Activated naive CD8-positive, alpha-beta T cell treated with anti-CD3 and anti-CD28 coated beads, Interleukin-2, amount 10 ng/mL, durations not matched to agents 7 days and 5 days (primary cell): ENCODE data around the gene GNPDA1. TPM values are rescaled to one million over a fixed set of nuclear protein-coding genes. Genes with fewer than 3 reads are reported as not detected.
"Not testable (repeated sequence)": the region's sequence is repeated elsewhere in the genome, so short reads cannot be mapped to it uniquely, and the experiment has no call there.

Experiments used
- ATAC-seq: fragments of 150-1000 bp; cut with Tn5 transposase; one replicate; pipeline ENCODE4 v1.10.0; 2021; ENCODE audit warnings: low read depth, moderate library complexity
- POLR2A ChIA-PET: fragments of 350-600 bp; sonication (Branson Sonifier 250); formaldehyde crosslinking; loops from one replicate; lab custom pipeline; 2021; ENCODE audit warnings: antibody characterized with exemption; lab: Charles Lee
- DNase-seq: peaks from one replicate; pipeline ENCODE4 v3.0.0; 2021
- H3K27ac Mint-ChIP-seq: one replicate; pipeline ENCODE4 v1.8.0; 2022; ENCODE audit warnings: mild to moderate bottlenecking, mixed read lengths
- H3K27me3 Mint-ChIP-seq: one replicate; pipeline ENCODE4 v1.8.0; 2022; ENCODE audit warnings: mild to moderate bottlenecking, moderate library complexity, mixed read lengths
- H3K36me3 Mint-ChIP-seq: one replicate; pipeline ENCODE4 v1.8.0; 2021; ENCODE audit warnings: mild to moderate bottlenecking, mixed read lengths
- H3K4me1 Mint-ChIP-seq: one replicate; pipeline ENCODE4 v1.8.0; 2021; ENCODE audit warnings: mixed read lengths
- H3K4me3 Mint-ChIP-seq: one replicate; pipeline ENCODE4 v1.8.0; 2022; ENCODE audit warnings: mild to moderate bottlenecking, moderate library complexity, mixed read lengths
- H3K9me3 Mint-ChIP-seq: one replicate; pipeline ENCODE4 v1.8.0; 2021; ENCODE audit warnings: mixed read lengths
- total RNA-seq, 2 experiments: library from RNA; stranded (reverse); gene quantifications; one replicate each; pipeline ENCODE4 v1.2.3, GENCODE V29; 2021

GNPDA1 gene
- total RNA-seq, 2 experiments from 2014 or later = 38.2 to 40.5 TPM

GRCh38 chr5:142036918-142037317, 24.1 kb upstream of the GNPDA1 start:
- Mint-ChIP-seq H3K36me3 (peaks cover 5% of the 10 kb centered on the region), H3K4me1 (peaks cover 18% of the 10 kb centered on the region), H3K4me3 (no peak overlapping the region), H3K27me3 (no peaks in the 10 kb centered on the region), H3K27ac (no peak overlapping the region), H3K9me3 (no peaks in the 10 kb centered on the region)
- no peak for ATAC-seq
- POLR2A ChIA-PET = no interaction called here
- no peak for DNase-seq

- ATAC-seq (peak; percentile 54), DNase-seq (no peak)
- peak overlapping the region; percentile 50 for H3K27ac Mint-ChIP-seq
- H3K4me3 Mint-ChIP-seq = peak overlapping the region; percentile 0
- no peaks in the 10 kb centered on the region for H3K9me3 Mint-ChIP-seq
- H3K27me3 Mint-ChIP-seq = no peaks in the 10 kb centered on the region
- POLR2A ChIA-PET = interaction anchor here (0.8 to 1.4 kb wide), 2 partner anchors 10 to 19 kb away, joined by 5 to 6 read pairs; no protein-coding TSS in a partner anchor
- H3K36me3 Mint-ChIP-seq = peaks cover 5% of the 10 kb centered on the region
- peaks cover 18% of the 10 kb centered on the region for H3K4me1 Mint-ChIP-seq
Observed at GRCh38 chr5:142034994-142035393, 22.2 kb upstream of the GNPDA1 start.

GRCh38 chr5:142033632-142034567, 21.1 kb upstream of the GNPDA1 start:
- Mint-ChIP-seq H3K4me1 (peaks cover 18% of the 10 kb centered on the region), H3K27ac (peak overlapping the region; percentile 72), H3K4me3 (peak overlapping the region; percentile 66)
- H3K36me3 Mint-ChIP-seq, DNase-seq, H3K9me3 Mint-ChIP-seq, H3K27me3 Mint-ChIP-seq, ATAC-seq: not testable (repeated sequence)
- POLR2A ChIA-PET = interaction anchor here (0.8 to 1.6 kb wide), 4 partner anchors 9 to 18 kb away, joined by 3 to 6 read pairs (median 4); no protein-coding TSS in a partner anchor

GRCh38 chr5:142032747-142033631, 20.2 kb upstream of the GNPDA1 start:
- Mint-ChIP-seq H3K27me3 (no peaks in the 10 kb centered on the region), H3K27ac (no peak overlapping the region), H3K9me3 (no peaks in the 10 kb centered on the region), H3K36me3 (peaks cover 5% of the 10 kb centered on the region), H3K4me3 (peak overlapping the region; percentile 66), H3K4me1 (peaks cover 18% of the 10 kb centered on the region)
- POLR2A ChIA-PET = interaction anchor here (0.8 to 1.6 kb wide), 2 partner anchors 8 to 15 kb away, joined by 3 to 4 read pairs; no protein-coding TSS in a partner anchor
- no peak for DNase-seq
- ATAC-seq = no peak

- POLR2A ChIA-PET = no interaction called here
- DNase-seq (no peak), ATAC-seq (no peak)
- peaks cover 18% of the 10 kb centered on the region for H3K4me1 Mint-ChIP-seq
- H3K36me3 Mint-ChIP-seq = peaks cover 5% of the 10 kb centered on the region
- no peak overlapping the region for H3K4me3 Mint-ChIP-seq
- H3K27ac Mint-ChIP-seq = no peak overlapping the region
- no peaks in the 10 kb centered on the region for H3K27me3 Mint-ChIP-seq
- no peaks in the 10 kb centered on the region for H3K9me3 Mint-ChIP-seq
Observed at GRCh38 chr5:142032150-142032549, 19.3 kb upstream of the GNPDA1 start.

GRCh38 chr5:142025637-142026036, 12.8 kb upstream of the GNPDA1 start:
- no peak for ATAC-seq
- peak overlapping the region; percentile 95 for H3K27ac Mint-ChIP-seq
- POLR2A ChIA-PET = interaction anchor here (1.2 to 1.9 kb wide), 6 partner anchors 9 to 85 kb away, joined by 4 to 13 read pairs (median 7); no protein-coding TSS in a partner anchor
- no peak for DNase-seq
- H3K9me3 Mint-ChIP-seq = no peaks in the 10 kb centered on the region
- H3K36me3 Mint-ChIP-seq = no peaks in the 10 kb centered on the region
- peak overlapping the region; percentile 92 for H3K4me3 Mint-ChIP-seq
- H3K27me3 Mint-ChIP-seq = no peaks in the 10 kb centered on the region
- peaks cover 14% of the 10 kb centered on the region for H3K4me1 Mint-ChIP-seq

- ATAC-seq (peak; percentile 100), DNase-seq (peak; percentile 86)
- POLR2A ChIA-PET = interaction anchor here (0.6 to 1.9 kb wide), 10 partner anchors 9 to 91 kb away, joined by 3 to 13 read pairs (median 6); no protein-coding TSS in a partner anchor
- peak overlapping the region; percentile 95 for H3K27ac Mint-ChIP-seq
- H3K27me3 Mint-ChIP-seq = no peaks in the 10 kb centered on the region
- peaks cover 5% of the 10 kb centered on the region for H3K9me3 Mint-ChIP-seq
- H3K36me3 Mint-ChIP-seq = peaks cover 6% of the 10 kb centered on the region
- H3K4me3 Mint-ChIP-seq = peak overlapping the region; percentile 92
- H3K4me1 Mint-ChIP-seq = peaks cover 14% of the 10 kb centered on the region
Observed at GRCh38 chr5:142024771-142025304, 12.0 kb upstream of the GNPDA1 start.

- POLR2A ChIA-PET = interaction anchor here (1.4 to 1.9 kb wide), 3 partner anchors 72 to 86 kb away, joined by 7 to 13 read pairs (median 8); no protein-coding TSS in a partner anchor
- no peak overlapping the region for H3K27ac Mint-ChIP-seq
Observed at GRCh38 chr5:142023836-142024235, 11.0 kb upstream of the GNPDA1 start.

GRCh38 chr5:142020122-142020659, 7.4 kb upstream of the GNPDA1 start:
- Mint-ChIP-seq H3K4me1 (peaks cover 43% of the 10 kb centered on the region), H3K27ac (no peak overlapping the region), H3K9me3 (peaks cover 5% of the 10 kb centered on the region), H3K27me3 (no peaks in the 10 kb centered on the region), H3K36me3 (peaks cover 6% of the 10 kb centered on the region), H3K4me3 (no peak overlapping the region)
- no peak for DNase-seq
- ATAC-seq = no peak
- POLR2A ChIA-PET = interaction anchor here (1.1 kb wide), 1 partner anchor 13 kb away, joined by 3 read pairs; no protein-coding TSS in a partner anchor

More at GRCh38 chr5:142023836-142024235, 11.0 kb upstream of the GNPDA1 start:
- no peaks in the 10 kb centered on the region for H3K27me3 Mint-ChIP-seq
- no peak overlapping the region for H3K4me3 Mint-ChIP-seq
- H3K36me3 Mint-ChIP-seq = peaks cover 6% of the 10 kb centered on the region
- DNase-seq (no peak), ATAC-seq (no peak)
- peaks cover 17% of the 10 kb centered on the region for H3K4me1 Mint-ChIP-seq
- H3K9me3 Mint-ChIP-seq = peaks cover 5% of the 10 kb centered on the region

- POLR2A ChIA-PET = interaction anchor here (1.0 to 2.4 kb wide), 5 partner anchors 11 to 125 kb away, joined by 3 to 13 read pairs (median 4); partner anchors contain the start of gene NDFIP1
- peak overlapping the region; percentile 54 for H3K4me3 Mint-ChIP-seq
- peak overlapping the region; percentile 68 for H3K27ac Mint-ChIP-seq
- DNase-seq = peak; percentile 42
- peaks cover 53% of the 10 kb centered on the region for H3K4me1 Mint-ChIP-seq
- peaks cover 5% of the 10 kb centered on the region for H3K9me3 Mint-ChIP-seq
- peaks cover 6% of the 10 kb centered on the region for H3K36me3 Mint-ChIP-seq
- H3K27me3 Mint-ChIP-seq = no peaks in the 10 kb centered on the region
- ATAC-seq = no peak
Observed at GRCh38 chr5:142017832-142018427, 5.1 kb upstream of the GNPDA1 start.

- peaks cover 61% of the 10 kb centered on the region for H3K4me1 Mint-ChIP-seq
- H3K36me3 Mint-ChIP-seq = peaks cover 6% of the 10 kb centered on the region
- peak overlapping the region; percentile 94 for H3K27ac Mint-ChIP-seq
- no peaks in the 10 kb centered on the region for H3K27me3 Mint-ChIP-seq
- peaks cover 5% of the 10 kb centered on the region for H3K9me3 Mint-ChIP-seq
- no peak for DNase-seq
- H3K4me3 Mint-ChIP-seq = peak overlapping the region; percentile 68
- peak; percentile 38 for ATAC-seq
- POLR2A ChIA-PET = interaction anchor here (0.6 to 6.6 kb wide), 12 partner anchors 8 to 128 kb away, joined by 3 to 63 read pairs (median 7); partner anchors contain the start of genes NDFIP1 and RNF14
Observed at GRCh38 chr5:142016556-142016955, 3.7 kb upstream of the GNPDA1 start.
